T-helper 2 cell treated with Interferon-gamma antibody and Interleukin-4, amounts not matched to agents 5 μg/mL and 100 μg/mL, for 36 hours (primary cell): ENCODE measurements around the gene STH.
"Not testable (repeated sequence)": the region's sequence is repeated elsewhere in the genome, so short reads cannot be mapped to it uniquely, and the experiment has no call there.

Experiments
- DNase-seq: peaks from one replicate; pipeline ENCODE4 v3.0.0; 2021; ENCODE audit warnings: low spot score
- H3K27ac Mint-ChIP-seq: one replicate; pipeline ENCODE4 v1.8.0; 2021; ENCODE audit warnings: mild to moderate bottlenecking, mixed read lengths
- H3K27me3 Mint-ChIP-seq: one replicate; pipeline ENCODE4 v1.8.0; 2021; ENCODE audit warnings: low read depth, mixed read lengths
- H3K36me3 Mint-ChIP-seq: one replicate; pipeline ENCODE4 v1.8.0; 2021; ENCODE audit warnings: low read depth, mixed read lengths
- H3K4me1 Mint-ChIP-seq: one replicate; pipeline ENCODE4 v1.8.0; 2021; ENCODE audit warnings: low read depth, mixed read lengths
- H3K4me3 Mint-ChIP-seq: one replicate; pipeline ENCODE4 v1.8.0; 2022; ENCODE audit warnings: mild to moderate bottlenecking, moderate library complexity, mixed read lengths
- H3K9me3 Mint-ChIP-seq: one replicate; pipeline ENCODE4 v1.8.0; 2021; ENCODE audit warnings: mixed read lengths

The STH gene, protein sequence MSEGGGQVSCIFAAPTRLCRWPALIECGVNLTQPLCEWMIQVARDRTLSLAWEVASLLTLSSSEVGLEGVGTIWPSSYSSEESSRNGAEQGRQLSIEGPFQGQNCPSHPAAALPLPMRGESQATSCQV

DNA sequence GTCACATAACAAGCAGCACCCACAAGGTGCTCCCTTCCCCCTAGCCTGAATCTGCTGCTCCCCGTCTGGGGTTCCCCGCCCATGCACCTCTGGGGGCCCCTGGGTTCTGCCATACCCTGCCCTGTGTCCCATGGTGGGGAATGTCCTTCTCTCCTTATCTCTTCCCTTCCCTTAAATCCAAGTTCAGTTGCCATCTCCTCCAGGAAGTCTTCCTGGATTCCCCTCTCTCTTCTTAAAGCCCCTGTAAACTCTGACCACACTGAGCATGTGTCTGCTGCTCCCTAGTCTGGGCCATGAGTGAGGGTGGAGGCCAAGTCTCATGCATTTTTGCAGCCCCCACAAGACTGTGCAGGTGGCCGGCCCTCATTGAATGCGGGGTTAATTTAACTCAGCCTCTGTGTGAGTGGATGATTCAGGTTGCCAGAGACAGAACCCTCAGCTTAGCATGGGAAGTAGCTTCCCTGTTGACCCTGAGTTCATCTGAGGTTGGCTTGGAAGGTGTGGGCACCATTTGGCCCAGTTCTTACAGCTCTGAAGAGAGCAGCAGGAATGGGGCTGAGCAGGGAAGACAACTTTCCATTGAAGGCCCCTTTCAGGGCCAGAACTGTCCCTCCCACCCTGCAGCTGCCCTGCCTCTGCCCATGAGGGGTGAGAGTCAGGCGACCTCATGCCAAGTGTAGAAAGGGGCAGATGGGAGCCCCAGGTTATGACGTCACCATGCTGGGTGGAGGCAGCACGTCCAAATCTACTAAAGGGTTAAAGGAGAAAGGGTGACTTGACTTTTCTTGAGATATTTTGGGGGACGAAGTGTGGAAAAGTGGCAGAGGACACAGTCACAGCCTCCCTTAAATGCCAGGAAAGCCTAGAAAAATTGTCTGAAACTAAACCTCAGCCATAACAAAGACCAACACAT is at the start of gene STH:
Gene STH, plus strand, starts transcription at position 264 of the 913 bp plus-strand sequence. Its CDS starts 30 bp downstream, at position 294.
- DNase-seq, result no peak
- Mint-ChIP-seq H3K27ac (no peak within 1 kb of the TSS), H3K36me3 (no peaks in the 10 kb centered on the region), H3K27me3 (no peaks in the 10 kb centered on the region), H3K4me1 (peaks cover 4% of the 10 kb centered on the region), H3K9me3 (no peaks in the 10 kb centered on the region), H3K4me3 (no peak within 1 kb of the TSS)

DNA sequence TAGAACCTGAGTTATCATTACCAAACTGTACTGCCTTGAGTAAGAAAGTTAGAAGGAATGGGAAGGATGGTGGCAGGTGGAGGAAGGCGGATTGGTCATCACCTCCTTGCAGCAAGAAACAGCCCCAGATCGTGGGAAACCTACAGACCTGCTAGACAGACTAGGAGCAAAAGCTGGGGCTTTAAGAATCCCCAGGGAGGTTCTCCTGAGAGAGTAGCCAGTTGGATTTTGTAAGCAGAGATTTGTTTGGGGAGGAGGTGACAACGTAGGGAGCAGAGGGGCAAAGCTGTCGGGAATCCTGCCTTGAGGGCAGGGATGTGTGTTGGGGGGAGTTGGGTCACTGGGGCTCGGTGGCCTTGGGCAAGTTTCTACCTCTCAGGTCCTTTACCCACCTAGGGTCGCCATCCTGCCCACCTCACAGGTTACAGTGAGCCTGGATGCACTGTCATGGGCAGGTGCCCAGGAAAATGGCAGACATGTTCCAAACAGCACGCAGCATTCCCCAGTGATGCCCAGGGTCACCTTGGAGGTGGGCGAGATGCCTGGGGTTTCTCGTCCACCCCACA is 49.2 kb upstream of the STH start:
- H3K4me3 Mint-ChIP-seq, result no peak overlapping the region
- no peak for DNase-seq
- H3K36me3 Mint-ChIP-seq, result no peaks in the 10 kb centered on the region
- H3K27ac Mint-ChIP-seq, result no peak overlapping the region
- no peaks in the 10 kb centered on the region for H3K9me3 Mint-ChIP-seq
- peaks cover 25% of the 10 kb centered on the region for H3K27me3 Mint-ChIP-seq
- H3K4me1 Mint-ChIP-seq, result peaks cover 2% of the 10 kb centered on the region

DNA sequence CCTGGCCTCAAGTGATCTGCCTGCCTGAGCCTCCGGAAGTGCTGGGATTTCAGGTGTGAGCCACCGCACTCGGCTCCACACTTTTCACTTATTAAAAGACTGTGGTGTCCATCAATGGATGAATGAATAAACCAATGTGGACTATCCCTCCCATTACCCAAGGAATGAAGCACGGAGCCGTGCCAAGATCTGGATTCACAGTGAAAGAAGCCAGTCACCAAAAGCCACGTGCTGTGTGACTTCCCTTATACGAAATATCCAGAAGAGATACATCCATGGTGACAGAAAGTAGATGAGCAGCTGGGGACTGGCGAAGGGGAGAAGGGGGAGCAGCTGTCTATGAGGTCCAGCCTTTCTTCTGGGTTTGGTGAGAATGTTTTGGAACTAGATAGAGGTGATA is 48.2 kb upstream of the STH start:
- no peak for DNase-seq
- H3K4me3 Mint-ChIP-seq, result no peak overlapping the region
- H3K36me3 Mint-ChIP-seq, result no peaks in the 10 kb centered on the region
- no peaks in the 10 kb centered on the region for H3K9me3 Mint-ChIP-seq
- H3K27me3 Mint-ChIP-seq, result peaks cover 25% of the 10 kb centered on the region
- H3K27ac Mint-ChIP-seq, result no peak overlapping the region
- H3K4me1 Mint-ChIP-seq, result peaks cover 2% of the 10 kb centered on the region

DNA sequence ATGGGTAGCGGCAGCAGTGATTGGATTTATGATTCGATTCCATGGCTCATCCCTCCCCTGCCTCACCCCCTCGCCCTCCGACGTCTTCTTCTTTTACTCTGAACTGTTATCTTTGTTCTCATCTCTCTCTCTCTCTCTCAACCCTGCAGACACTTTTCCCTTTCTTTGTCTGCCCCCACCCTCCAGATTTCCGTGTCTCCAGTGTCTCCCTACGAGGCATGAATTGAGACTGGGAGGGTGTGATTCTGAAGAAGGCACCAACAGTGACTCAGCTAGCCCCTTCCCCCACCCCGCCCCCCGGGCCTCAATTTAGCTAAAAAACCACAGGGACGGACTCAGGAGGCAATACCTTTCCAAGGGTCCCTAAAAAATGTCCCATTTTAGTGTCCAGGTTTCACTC is 47.6 kb upstream of the STH start:
- no peak overlapping the region for H3K4me3 Mint-ChIP-seq
- H3K36me3 Mint-ChIP-seq, result no peaks in the 10 kb centered on the region
- H3K27me3 Mint-ChIP-seq, result peaks cover 25% of the 10 kb centered on the region
- DNase-seq, result no peak
- no peaks in the 10 kb centered on the region for H3K9me3 Mint-ChIP-seq
- H3K27ac Mint-ChIP-seq, result no peak overlapping the region
- H3K4me1 Mint-ChIP-seq, result peaks cover 2% of the 10 kb centered on the region

DNA sequence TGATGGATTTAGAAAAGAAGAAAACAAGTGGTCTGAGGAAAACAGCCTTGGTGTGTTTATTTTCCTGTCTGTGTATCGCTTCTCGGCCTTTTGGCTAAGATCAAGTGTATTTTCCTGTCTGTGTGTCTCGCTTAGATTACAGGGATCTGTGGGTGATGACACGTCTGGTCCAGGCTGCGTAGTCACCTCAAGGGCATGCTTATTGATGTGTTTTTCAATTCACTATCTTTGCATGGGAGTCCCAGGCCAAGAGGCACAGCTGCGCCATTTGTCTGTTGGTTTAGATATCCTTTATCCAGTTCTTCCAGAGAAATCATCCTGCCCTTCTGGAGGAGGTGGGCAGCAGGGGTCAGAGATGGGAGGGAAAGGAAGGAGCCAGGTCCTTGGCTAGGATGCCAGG is 47.1 kb upstream of the STH start:
- DNase-seq, result no peak
- Mint-ChIP-seq H3K4me3 (no peak overlapping the region), H3K9me3 (no peaks in the 10 kb centered on the region), H3K27ac (no peak overlapping the region), H3K4me1 (peaks cover 2% of the 10 kb centered on the region), H3K27me3 (peaks cover 25% of the 10 kb centered on the region), H3K36me3 (no peaks in the 10 kb centered on the region)

DNA sequence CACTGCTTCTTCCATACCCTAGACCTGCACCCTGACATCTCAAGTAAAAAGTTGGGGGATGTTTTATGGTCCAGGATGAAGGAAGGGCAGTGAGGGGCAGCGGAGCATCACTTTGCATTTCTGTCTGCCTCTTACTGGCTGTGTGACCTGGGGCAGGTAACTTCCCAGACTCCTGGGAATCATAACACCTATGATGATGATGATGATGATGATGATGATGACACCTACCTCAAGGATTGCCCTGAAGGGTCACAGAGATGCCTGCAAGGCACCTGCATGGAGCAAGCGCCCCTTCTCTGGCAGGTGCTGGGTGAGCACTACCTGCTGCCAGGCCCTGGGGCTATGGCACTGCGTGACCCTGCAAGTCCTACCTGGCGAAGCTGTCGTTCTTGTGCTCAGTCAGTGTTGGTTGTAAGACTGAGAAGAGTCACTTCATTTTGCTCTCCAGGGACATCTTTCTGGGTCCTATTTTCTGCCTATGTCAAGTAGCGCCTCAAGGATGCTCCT is 46.2 kb upstream of the STH start:
- Mint-ChIP-seq H3K4me3 (no peak overlapping the region), H3K27ac (no peak overlapping the region), H3K36me3 (no peaks in the 10 kb centered on the region), H3K9me3 (no peaks in the 10 kb centered on the region), H3K4me1 (peaks cover 2% of the 10 kb centered on the region), H3K27me3 (peaks cover 25% of the 10 kb centered on the region)
- no peak for DNase-seq

DNA sequence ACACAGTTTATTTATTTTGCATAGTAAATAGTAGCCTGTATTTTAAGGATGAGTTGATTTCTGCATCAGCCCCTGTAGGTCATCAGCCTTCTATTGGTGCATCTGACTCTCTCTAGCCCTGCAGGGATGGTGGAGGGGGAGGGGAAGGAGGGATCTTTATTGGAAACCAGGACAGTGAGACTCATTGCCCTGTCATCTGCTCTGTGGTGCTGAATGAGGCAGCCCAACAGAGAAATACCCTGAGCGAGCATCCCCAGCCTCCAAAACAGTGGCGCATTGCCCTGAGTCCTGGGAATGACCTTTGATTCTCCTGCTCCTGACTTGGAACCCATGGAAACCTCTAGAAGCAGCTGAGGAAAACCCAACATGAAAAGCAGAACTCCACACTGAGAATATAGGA is 45.5 kb upstream of the STH start:
- no peaks in the 10 kb centered on the region for H3K36me3 Mint-ChIP-seq
- peaks cover 27% of the 10 kb centered on the region for H3K27me3 Mint-ChIP-seq
- H3K27ac Mint-ChIP-seq, result no peak overlapping the region
- peaks cover 2% of the 10 kb centered on the region for H3K4me1 Mint-ChIP-seq
- DNase-seq, result no peak
- no peaks in the 10 kb centered on the region for H3K9me3 Mint-ChIP-seq
- H3K4me3 Mint-ChIP-seq, result no peak overlapping the region

DNA sequence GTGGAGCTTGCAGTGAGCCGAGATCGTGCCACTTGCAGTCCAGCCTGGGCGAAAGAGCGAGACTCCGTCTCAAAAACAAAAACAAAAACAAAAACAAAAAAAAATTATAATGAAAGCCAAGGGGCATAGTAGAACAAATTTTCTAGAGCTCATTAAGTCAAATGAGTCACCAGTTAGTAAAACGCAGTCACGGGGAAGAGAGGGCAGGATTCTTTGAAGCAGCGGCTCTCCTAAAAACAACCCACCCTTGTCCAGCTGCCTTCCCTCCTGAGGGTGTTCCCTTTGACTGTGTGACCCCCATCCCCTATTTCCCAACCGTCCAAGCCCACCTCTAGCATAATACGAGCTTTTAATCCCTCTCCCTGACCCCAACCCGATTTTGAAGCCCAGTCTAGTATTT is 44.1 kb upstream of the STH start:
- Mint-ChIP-seq H3K27ac (no peak overlapping the region), H3K4me1 (no peaks in the 10 kb centered on the region), H3K27me3 (peaks cover 21% of the 10 kb centered on the region), H3K4me3 (no peak overlapping the region), H3K9me3 (no peaks in the 10 kb centered on the region), H3K36me3 (no peaks in the 10 kb centered on the region)
- no peak for DNase-seq

DNA sequence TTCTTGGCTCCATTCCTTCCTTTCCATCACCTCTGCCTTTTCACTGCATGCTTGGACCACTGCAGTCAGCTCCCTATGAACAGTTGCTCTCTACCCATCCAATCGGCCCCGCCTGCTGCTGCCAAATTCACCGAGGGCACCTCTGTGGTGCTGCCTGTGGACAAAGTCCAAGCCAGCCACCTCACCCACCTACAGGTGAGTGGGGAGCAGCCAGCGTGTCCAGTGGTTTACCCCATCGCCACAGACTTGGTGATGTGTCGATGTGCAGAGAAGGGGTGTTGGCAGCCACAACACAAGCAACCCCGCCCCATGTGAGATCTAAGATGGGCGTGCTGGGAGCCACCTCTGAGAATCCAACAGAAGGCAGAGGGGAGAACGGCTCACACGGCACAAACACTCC is 43.7 kb upstream of the STH start:
- Mint-ChIP-seq H3K4me3 (no peak overlapping the region), H3K4me1 (no peaks in the 10 kb centered on the region), H3K9me3 (no peaks in the 10 kb centered on the region), H3K27ac (no peak overlapping the region), H3K36me3 (no peaks in the 10 kb centered on the region), H3K27me3 (peaks cover 18% of the 10 kb centered on the region)
- no peak for DNase-seq

DNA sequence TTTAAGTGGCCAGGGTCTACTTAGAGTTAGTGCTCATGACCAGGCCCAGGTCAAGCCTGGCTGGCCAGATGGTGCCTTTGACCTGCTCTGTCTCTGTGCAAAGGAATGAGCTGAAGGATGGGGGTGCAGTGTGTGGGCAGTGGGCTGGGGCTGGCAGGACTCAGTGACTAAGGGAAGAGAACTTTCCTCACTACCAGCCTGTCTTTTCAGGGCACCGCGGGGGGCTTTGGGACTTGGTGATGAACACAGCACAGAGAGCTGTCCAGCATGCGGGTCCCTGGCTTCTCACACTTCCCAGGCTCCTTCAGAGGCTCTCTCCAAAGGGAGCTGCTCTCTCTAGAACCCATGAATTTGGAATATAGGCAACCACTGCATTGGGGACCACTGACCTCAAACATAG is 43.0 kb upstream of the STH start:
- Mint-ChIP-seq H3K4me1 (no peaks in the 10 kb centered on the region), H3K9me3 (no peaks in the 10 kb centered on the region), H3K27ac (no peak overlapping the region), H3K27me3 (peaks cover 12% of the 10 kb centered on the region), H3K4me3 (no peak overlapping the region), H3K36me3 (no peaks in the 10 kb centered on the region)
- no peak for DNase-seq

DNA sequence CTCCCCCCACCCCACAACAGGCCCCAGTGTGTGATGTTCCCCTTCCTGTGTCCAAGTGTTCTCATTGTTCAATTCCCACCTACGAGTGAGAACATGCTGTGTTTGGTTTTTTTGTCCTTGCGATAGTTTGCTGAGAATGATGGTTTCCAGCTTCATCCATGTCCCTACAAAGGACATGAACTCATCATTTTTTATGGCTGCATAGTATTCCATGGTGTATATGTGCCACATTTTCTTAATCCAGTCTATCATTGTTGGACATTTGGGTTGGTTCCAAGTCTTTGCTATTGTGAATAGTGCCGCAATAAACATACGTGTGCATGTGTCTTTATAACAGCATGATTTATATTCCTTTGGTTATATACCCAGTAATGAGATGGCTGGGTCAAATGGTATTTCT is 42.3 kb upstream of the STH start:
- H3K4me3 Mint-ChIP-seq, H3K9me3 Mint-ChIP-seq, DNase-seq, H3K36me3 Mint-ChIP-seq, H3K27me3 Mint-ChIP-seq, H3K4me1 Mint-ChIP-seq, H3K27ac Mint-ChIP-seq: not testable (repeated sequence)

DNA sequence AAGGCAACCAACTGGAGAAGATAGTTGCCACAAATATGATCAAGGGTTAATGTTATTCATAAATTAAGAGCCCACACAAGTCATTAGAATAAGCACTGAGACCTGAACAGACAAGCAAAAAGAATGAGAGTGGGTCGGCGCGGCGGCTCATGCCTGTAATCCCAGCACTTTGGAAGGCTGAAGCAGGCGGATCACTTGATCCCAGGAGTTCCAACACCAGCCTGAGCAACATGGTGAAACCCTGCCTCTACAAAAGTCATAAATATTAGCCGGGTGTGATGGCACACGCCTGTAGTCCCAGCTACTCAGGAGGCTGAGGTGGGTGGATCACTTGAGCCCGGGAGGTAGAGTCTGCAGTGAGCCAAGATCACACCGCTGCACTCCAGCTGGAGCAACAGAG is 40.7 kb upstream of the STH start:
- H3K27ac Mint-ChIP-seq, result no peak overlapping the region
- no peak overlapping the region for H3K4me3 Mint-ChIP-seq
- no peak for DNase-seq
- H3K9me3 Mint-ChIP-seq, result no peaks in the 10 kb centered on the region
- peaks cover 6% of the 10 kb centered on the region for H3K27me3 Mint-ChIP-seq
- no peaks in the 10 kb centered on the region for H3K4me1 Mint-ChIP-seq
- no peaks in the 10 kb centered on the region for H3K36me3 Mint-ChIP-seq

DNA sequence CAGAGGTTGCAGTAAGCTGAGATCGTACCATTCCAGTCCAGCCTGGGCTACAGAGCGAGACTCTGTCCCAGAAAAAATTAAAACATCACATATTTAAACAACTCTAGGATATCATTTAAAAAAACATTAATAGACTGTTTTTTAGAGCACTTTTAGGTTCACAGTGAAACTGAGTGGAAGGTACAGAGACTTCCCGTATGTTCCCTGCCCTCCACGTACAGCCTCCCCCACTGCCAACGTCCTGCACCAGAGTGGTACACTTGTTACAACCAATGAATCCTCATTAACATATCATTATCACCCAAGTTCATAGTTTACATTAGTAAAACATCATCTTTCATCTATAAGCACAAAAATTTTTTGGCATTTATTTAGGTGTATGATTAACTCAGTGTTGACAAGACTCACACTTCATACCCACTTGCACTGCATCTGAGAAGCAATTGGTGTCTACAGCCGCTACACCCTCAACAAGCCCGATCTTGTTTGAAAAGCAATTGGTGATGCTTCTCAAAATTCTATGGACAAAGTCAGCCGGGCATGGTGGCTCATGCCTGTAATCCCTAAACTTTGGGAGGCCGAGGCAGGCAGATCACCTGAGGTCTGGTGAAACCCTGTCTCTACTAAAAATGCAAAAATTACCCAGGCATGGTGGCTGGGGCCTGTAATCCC is 39.9 kb upstream of the STH start:
- H3K4me3 Mint-ChIP-seq, result no peak overlapping the region
- H3K27ac Mint-ChIP-seq, result no peak overlapping the region
- DNase-seq, result no peak
- H3K4me1 Mint-ChIP-seq, result no peaks in the 10 kb centered on the region
- peaks cover 4% of the 10 kb centered on the region for H3K27me3 Mint-ChIP-seq
- H3K9me3 Mint-ChIP-seq, result no peaks in the 10 kb centered on the region
- H3K36me3 Mint-ChIP-seq, result no peaks in the 10 kb centered on the region

DNA sequence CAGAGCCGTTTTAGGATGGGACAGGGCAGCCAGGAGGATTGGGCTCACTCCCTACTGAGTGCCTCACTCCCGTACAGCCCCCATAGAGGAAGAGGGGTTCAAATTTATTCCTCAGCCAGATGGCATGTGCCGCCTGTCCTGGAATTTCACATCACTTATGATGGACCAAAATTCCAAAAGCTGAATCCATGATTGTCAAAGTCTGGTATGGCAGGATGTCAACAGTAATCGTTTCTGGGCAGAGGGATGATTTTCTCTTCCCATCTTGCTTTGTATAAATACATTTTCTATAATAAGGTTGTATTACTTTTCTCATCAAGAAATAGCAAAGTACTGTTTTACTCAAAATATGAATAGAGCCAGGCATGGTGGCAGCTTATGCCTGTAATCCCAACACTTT is 38.7 kb upstream of the STH start:
- peaks cover 4% of the 10 kb centered on the region for H3K27me3 Mint-ChIP-seq
- H3K4me1 Mint-ChIP-seq, result no peaks in the 10 kb centered on the region
- H3K9me3 Mint-ChIP-seq, result no peaks in the 10 kb centered on the region
- DNase-seq, result no peak
- no peak overlapping the region for H3K4me3 Mint-ChIP-seq
- no peaks in the 10 kb centered on the region for H3K36me3 Mint-ChIP-seq
- no peak overlapping the region for H3K27ac Mint-ChIP-seq
